Heart left ventricle (tissue), 13 donors: ENCODE measurements around the gene TRAF3.

Source experiments
- POLR2A ChIP-seq, 2 donors: fragments of 450-650 bp; IDR thresholded peaks; one replicate each; pipeline ENCODE4 v1.6.1; 2017; ENCODE audit warnings: antibody characterized with exemption in 2 of 2, mild to moderate bottlenecking in 2 of 2, moderate library complexity in 2 of 2
- TF ChIP-seq, protein P1 (sequence below), 12 donors: fragments of 200-600 bp; sonication (generic) in 4 of 12; IDR thresholded peaks; one replicate each; pipeline versions ENCODE4 v1.5.0 to v1.8.0; 2018 to 2022; ENCODE audit warnings: antibody characterized with exemption in 12 of 12, mild to moderate bottlenecking in 5 of 12
- donor health status: ischemic (EF 13 %, LVEDD 7.1; RV severe dilation, severe dysfunction).
- donor health status: DM: no; HTN: yes; CAD: no.
- donor health status: DM: no; HTN: no; CAD: no.
- donor health status: ischemic (EF 25% LVEDD 6.9; RV normal size, moderate dysfunction).
- donor health status: ischemic (EF 25% LVEDD 5.7; RV mildly dilated, moderate dysfunction).
- donor health status: ischemic (EF 35%, LVEDD 5.7; RV mildly dilated, moderate dysfunction).
- donor health status: nonischemic (EF 11% LVEDD 7.7; RV severe dilation, severe dysfunction).
- donor health status: DM: yes; HTN: yes; CAD: no.
- donor health status: PGD.
- donor health status: ischemic (EF 29% LVEDD 5.4; RV normal size, mild dysfunction).
- donor health status: nonischemic (EF 23%, LVEDD 6.1; RV moderate dilation, normal function).

DNA sequence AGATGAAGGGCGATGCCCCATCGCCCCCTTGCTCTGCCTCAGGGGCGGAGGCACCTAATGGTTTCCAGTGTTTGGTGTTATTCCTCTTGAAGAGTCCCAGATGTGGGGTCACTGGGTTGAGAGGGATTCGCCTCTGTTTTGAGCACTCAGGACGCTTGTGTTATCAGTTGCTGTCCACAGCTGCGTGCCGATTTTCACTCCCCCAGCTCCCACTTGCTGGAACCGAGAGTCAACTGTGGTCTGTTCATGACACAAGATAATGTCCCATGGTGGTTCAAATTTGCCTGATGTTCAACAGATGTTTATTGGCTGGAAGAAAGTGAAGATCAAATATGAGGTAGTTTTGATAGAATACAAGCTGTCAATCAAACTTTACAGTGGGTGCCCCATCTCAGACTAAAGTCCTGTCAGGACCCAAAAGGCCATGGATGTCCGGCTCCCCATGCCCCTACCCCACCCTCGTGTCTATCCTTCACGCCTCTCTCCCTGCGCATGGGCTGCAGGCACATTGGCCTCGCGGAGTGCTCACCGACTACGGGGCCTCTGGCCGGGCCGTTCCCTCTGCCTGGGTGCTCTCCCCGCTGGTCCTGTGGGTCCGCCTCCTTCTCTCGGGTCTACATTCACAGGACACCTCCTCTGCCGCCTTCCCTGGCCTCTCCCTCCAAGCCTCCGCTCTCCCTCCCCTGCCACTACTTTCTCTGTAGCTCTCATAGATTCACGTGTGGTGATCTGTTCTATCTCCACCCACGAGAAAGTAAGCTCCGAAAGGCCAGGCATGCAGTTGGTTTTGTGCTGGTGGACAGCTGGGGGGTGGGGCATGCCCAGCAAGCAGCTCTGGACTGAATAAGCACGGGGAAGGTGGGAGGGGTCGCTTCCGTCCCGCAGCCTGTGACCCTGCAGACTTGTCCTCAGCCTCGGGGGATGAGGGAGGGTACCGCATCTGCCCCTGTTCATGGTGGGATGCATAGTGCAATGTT, 6.8 kb upstream of the TRAF3 start:
- TF ChIP-seq POLR2A (IDR thresholded peaks at IDR 0.05) = no peak
- TF ChIP-seq, protein P1, sequence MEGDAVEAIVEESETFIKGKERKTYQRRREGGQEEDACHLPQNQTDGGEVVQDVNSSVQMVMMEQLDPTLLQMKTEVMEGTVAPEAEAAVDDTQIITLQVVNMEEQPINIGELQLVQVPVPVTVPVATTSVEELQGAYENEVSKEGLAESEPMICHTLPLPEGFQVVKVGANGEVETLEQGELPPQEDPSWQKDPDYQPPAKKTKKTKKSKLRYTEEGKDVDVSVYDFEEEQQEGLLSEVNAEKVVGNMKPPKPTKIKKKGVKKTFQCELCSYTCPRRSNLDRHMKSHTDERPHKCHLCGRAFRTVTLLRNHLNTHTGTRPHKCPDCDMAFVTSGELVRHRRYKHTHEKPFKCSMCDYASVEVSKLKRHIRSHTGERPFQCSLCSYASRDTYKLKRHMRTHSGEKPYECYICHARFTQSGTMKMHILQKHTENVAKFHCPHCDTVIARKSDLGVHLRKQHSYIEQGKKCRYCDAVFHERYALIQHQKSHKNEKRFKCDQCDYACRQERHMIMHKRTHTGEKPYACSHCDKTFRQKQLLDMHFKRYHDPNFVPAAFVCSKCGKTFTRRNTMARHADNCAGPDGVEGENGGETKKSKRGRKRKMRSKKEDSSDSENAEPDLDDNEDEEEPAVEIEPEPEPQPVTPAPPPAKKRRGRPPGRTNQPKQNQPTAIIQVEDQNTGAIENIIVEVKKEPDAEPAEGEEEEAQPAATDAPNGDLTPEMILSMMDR (IDR thresholded peaks at IDR 0.05) = no peak
